ENCODE results near the gene EML1. TPM values are rescaled to one million over a fixed set of nuclear protein-coding genes. Genes with fewer than 3 reads are reported as not detected.

The EML1 gene
- total RNA-seq, 1 experiment from 2014 or later: 7.2 TPM

DNA sequence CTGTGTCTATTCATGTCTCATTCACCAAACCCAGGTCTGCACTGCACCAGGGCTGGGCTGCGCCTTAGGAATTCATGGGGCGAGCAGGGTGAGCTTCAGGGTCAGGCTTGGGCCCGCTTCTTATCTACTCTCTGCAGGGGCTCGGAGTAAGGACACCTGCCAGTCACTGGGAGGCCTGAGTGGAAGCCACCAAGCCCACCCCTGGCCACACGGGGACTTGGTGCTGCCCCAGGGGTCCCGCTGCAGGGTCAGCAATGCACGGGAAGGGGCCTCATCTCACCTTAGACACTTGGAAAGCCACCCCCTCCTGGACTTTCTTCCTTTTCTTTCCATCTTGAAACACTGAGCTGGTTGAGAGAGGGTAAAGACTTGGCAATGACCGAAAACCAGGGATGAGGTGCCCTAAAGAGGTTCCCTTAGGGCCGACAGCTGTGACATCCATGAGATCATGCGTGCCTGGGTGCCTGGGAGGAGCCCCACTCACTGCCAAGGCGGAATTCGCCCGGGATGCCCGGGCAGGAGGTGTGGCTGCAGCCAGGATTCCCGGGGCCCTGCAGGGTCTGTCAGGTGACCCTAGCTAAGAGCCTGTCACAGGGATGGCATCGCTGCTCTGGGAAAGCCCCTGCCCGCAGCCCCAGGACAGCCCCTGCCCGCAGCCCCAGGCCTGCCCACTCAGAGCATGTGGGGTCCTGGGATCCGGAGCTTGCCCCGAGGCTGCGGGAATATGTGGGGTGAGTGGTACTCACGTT, 45.5 kb upstream of the EML1 start:
- ChIA-PET POLR2A (no interaction called here), CTCF (no interaction called here)
- no peak overlapping the region for H3K4me3 Mint-ChIP-seq (ENCODE audit: unreplicated experiment)
- intact Hi-C loops (cut with micrococcal nuclease; ENCODE audit: unreplicated experiment): no loop called here
- H3K4me1 ChIP-seq: no peaks in the 10 kb centered on the region
- no peaks in the 10 kb centered on the region for H3K9me3 ChIP-seq
- DNase-seq: no peak
- no peaks in the 10 kb centered on the region for H3K4me1 Mint-ChIP-seq (ENCODE audit: low read depth, unreplicated experiment)
- BruUV-seq (replicated peaks): no TSS peak
- TF ChIP-seq, protein P1, sequence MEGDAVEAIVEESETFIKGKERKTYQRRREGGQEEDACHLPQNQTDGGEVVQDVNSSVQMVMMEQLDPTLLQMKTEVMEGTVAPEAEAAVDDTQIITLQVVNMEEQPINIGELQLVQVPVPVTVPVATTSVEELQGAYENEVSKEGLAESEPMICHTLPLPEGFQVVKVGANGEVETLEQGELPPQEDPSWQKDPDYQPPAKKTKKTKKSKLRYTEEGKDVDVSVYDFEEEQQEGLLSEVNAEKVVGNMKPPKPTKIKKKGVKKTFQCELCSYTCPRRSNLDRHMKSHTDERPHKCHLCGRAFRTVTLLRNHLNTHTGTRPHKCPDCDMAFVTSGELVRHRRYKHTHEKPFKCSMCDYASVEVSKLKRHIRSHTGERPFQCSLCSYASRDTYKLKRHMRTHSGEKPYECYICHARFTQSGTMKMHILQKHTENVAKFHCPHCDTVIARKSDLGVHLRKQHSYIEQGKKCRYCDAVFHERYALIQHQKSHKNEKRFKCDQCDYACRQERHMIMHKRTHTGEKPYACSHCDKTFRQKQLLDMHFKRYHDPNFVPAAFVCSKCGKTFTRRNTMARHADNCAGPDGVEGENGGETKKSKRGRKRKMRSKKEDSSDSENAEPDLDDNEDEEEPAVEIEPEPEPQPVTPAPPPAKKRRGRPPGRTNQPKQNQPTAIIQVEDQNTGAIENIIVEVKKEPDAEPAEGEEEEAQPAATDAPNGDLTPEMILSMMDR (IDR thresholded peaks at IDR 0.05; ENCODE audit: insufficient read depth in 1 of 2, low read depth in 1 of 2, low read length in 1 of 2, severe bottlenecking in 1 of 2, unreplicated experiment in 1 of 2): no peak
- H3K27me3 Mint-ChIP-seq (ENCODE audit: insufficient read depth, unreplicated experiment): peaks cover 4% of the 10 kb centered on the region
- no peaks in the 10 kb centered on the region for H3K36me3 Mint-ChIP-seq (ENCODE audit: insufficient read depth, unreplicated experiment)
- H3K27me3 ChIP-seq (replicated peaks; ENCODE audit: control insufficient read depth, insufficient read depth, low read length): no peaks in the 10 kb centered on the region
- H3K27ac Mint-ChIP-seq (ENCODE audit: unreplicated experiment): no peak overlapping the region
- no peak overlapping the region for H3K4me3 ChIP-seq (ENCODE audit: low read depth, low read length)
- no peaks in the 10 kb centered on the region for H3K9me3 Mint-ChIP-seq (ENCODE audit: unreplicated experiment)
- H3K36me3 ChIP-seq (ENCODE audit: control insufficient read depth, insufficient read depth, low read length): no peaks in the 10 kb centered on the region

DNA sequence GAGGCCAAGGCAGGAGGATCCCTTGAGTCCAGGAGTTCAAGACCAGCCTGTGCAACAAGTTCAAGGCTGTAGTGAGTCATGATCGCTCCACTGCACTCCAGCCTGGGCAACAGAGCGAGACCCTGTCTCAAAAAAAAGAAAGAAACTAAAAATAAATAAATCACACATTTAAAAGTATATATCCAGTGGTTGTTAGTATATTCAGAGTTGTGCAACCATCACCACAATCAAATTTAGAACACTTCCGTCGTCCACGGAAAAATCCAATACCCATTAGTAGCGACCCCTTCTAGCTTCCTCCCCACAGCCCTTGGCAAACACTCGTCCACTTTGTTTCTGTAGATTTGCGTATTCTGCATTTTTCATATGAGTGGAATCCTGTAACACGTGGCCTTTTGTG, 44.7 kb upstream of the EML1 start:
- POLR2A ChIA-PET: no interaction called here
- BruUV-seq (replicated peaks): no TSS peak
- H3K9me3 ChIP-seq: no peaks in the 10 kb centered on the region
- Mint-ChIP-seq H3K27ac (ENCODE audit: unreplicated experiment) (no peak overlapping the region), H3K4me1 (ENCODE audit: low read depth, unreplicated experiment) (peaks cover 5% of the 10 kb centered on the region), H3K27me3 (ENCODE audit: insufficient read depth, unreplicated experiment) (peaks cover 4% of the 10 kb centered on the region), H3K36me3 (ENCODE audit: insufficient read depth, unreplicated experiment) (no peaks in the 10 kb centered on the region), H3K4me3 (ENCODE audit: unreplicated experiment) (no peak overlapping the region), H3K9me3 (ENCODE audit: unreplicated experiment) (no peaks in the 10 kb centered on the region)
- no peaks in the 10 kb centered on the region for H3K27me3 ChIP-seq (replicated peaks; ENCODE audit: control insufficient read depth, insufficient read depth, low read length)
- no peaks in the 10 kb centered on the region for H3K36me3 ChIP-seq (ENCODE audit: control insufficient read depth, insufficient read depth, low read length)
- TF ChIP-seq, protein P1 (IDR thresholded peaks at IDR 0.05; ENCODE audit: insufficient read depth in 1 of 2, low read depth in 1 of 2, low read length in 1 of 2, severe bottlenecking in 1 of 2, unreplicated experiment in 1 of 2): no peak
- intact Hi-C loops (cut with micrococcal nuclease; ENCODE audit: unreplicated experiment): no loop called here
- H3K4me3 ChIP-seq (ENCODE audit: low read depth, low read length): no peak overlapping the region
- CTCF ChIA-PET: no interaction called here
- no peaks in the 10 kb centered on the region for H3K4me1 ChIP-seq
- DNase-seq: no peak

DNA sequence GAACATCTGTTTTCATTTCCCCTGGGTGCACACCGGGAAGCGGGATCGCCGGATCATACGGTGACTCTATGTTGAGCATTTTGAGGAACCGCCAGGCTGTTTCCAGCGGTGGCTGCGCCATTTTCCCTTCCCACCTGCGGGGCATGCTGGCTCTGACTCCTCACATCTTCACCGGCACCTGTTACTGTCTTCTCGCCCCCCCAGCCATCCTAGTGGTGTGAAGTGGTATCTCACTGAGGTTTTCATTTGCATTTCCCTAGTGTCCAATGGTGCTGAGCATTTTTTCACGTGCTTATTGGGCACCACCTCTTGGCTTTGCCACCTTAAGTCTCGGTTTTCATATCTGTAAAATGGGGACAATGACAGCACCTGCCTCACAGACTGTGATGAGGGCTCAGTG, 44.1 kb upstream of the EML1 start:
- POLR2A ChIA-PET: no interaction called here
- peaks cover 4% of the 10 kb centered on the region for H3K27me3 Mint-ChIP-seq (ENCODE audit: insufficient read depth, unreplicated experiment)

More for the DNA sequence above, 44.1 kb upstream of the EML1 start:
- Mint-ChIP-seq H3K4me3 (ENCODE audit: unreplicated experiment) (no peak overlapping the region), H3K4me1 (ENCODE audit: low read depth, unreplicated experiment) (peaks cover 6% of the 10 kb centered on the region), H3K36me3 (ENCODE audit: insufficient read depth, unreplicated experiment) (no peaks in the 10 kb centered on the region), H3K27ac (ENCODE audit: unreplicated experiment) (no peak overlapping the region), H3K9me3 (ENCODE audit: unreplicated experiment) (no peaks in the 10 kb centered on the region)
- CTCF ChIA-PET: interaction anchor here (1.0 kb wide), 1 partner anchor 35 kb away, joined by 3 read pairs; no protein-coding TSS in a partner anchor
- peak in 1 of 2 experiments; percentile 38 for DNase-seq
- no peaks in the 10 kb centered on the region for H3K36me3 ChIP-seq (ENCODE audit: control insufficient read depth, insufficient read depth, low read length)
- TF ChIP-seq, protein P1 (IDR thresholded peaks at IDR 0.05; ENCODE audit: insufficient read depth in 1 of 2, low read depth in 1 of 2, low read length in 1 of 2, severe bottlenecking in 1 of 2, unreplicated experiment in 1 of 2): peak; percentile 19 to 20
- H3K9me3 ChIP-seq: no peaks in the 10 kb centered on the region
- H3K4me3 ChIP-seq (ENCODE audit: low read depth, low read length): no peak overlapping the region
- H3K27me3 ChIP-seq (replicated peaks; ENCODE audit: control insufficient read depth, insufficient read depth, low read length): no peaks in the 10 kb centered on the region
- intact Hi-C loops (cut with micrococcal nuclease; ENCODE audit: unreplicated experiment): no loop called here
- BruUV-seq (replicated peaks): no TSS peak
- no peaks in the 10 kb centered on the region for H3K4me1 ChIP-seq
